ENCODE results near the gene PPP1R2. TPM values are rescaled to one million over a fixed set of nuclear protein-coding genes. Genes with fewer than 3 reads are reported as not detected.

PPP1R2 gene
- total and polyA plus RNA-seq, 2 experiments from 2014 or later, result 63.0 to 474 TPM

DNA sequence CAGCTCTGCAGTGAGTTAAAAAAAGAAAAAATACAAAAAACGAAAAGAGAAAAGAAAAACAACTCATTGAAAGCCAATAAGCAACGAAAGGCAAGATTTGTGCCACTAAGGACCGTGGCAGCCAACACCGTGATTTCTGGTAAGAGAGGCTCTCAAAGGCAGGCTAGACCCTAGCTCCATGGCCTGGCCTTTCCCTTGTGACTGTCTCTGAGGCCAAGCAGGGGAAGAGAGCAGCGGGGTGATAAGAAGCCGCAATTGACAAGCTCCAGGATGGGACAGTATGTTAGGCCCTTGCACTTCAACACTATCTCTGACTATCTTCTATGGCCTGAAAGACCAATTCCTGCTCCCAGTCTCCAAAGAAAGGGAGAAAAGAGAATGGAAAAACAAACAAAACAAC, 28.2 kb upstream of the PPP1R2 start:
- Histone ChIP-seq H3K9me3 (ENCODE audit: low read depth) (no peaks in the 10 kb centered on the region), H3K27me3 (no peaks in the 10 kb centered on the region), H3K36me3 (no peaks in the 10 kb centered on the region), H3K27ac (peak overlapping the region; percentile 80), H3K4me1 (ENCODE audit: low read depth) (peaks cover 21% of the 10 kb centered on the region), H3K4me3 (no peak overlapping the region)
- TF ChIP-seq CTCF (IDR thresholded peaks at IDR 0.05; ENCODE audit: low read depth, low read length), result no peak
- DNase-seq (ENCODE audit: low read depth in 1 of 2, low spot score in 1 of 2), result peak in 1 of 2 donors; percentile 18

GRCh38 chr3:195570912-195571311, 27.8 kb upstream of the PPP1R2 start:
- H3K4me1 ChIP-seq (ENCODE audit: low read depth), result peaks cover 21% of the 10 kb centered on the region
- TF ChIP-seq CTCF (IDR thresholded peaks at IDR 0.05; ENCODE audit: low read depth, low read length), result no peak
- no peaks in the 10 kb centered on the region for H3K27me3 ChIP-seq
- DNase-seq (ENCODE audit: low read depth in 1 of 2, low spot score in 1 of 2), result peak in 1 of 2 donors; percentile 37
- H3K36me3 ChIP-seq, result no peaks in the 10 kb centered on the region
- no peak overlapping the region for H3K4me3 ChIP-seq
- H3K27ac ChIP-seq, result peak overlapping the region; percentile 80
- no peaks in the 10 kb centered on the region for H3K9me3 ChIP-seq (ENCODE audit: low read depth)

DNA sequence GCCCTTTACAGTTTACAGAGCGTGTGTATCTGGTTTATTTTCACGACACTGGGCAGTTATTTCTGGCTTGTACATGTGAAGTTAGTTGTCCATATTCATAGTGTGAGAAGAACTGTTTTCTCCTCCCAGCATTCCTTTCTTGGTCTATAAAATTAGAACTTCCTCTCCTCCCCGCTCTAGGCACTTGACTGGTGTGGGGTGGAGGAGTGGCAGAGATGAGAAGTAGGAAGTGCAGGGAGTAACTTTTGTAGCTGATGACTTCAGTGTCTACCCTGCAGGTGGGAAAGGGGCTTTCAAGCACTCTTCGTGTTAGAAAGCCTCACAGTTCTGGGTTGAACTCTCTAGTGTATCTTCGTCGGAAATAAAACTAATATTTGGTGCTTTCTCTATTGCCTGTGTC, 27.2 kb upstream of the PPP1R2 start:
- H3K4me1 ChIP-seq (ENCODE audit: low read depth), result peaks cover 21% of the 10 kb centered on the region
- H3K4me3 ChIP-seq, result no peak overlapping the region
- TF ChIP-seq CTCF (IDR thresholded peaks at IDR 0.05; ENCODE audit: low read depth, low read length), result no peak
- DNase-seq (ENCODE audit: low read depth in 1 of 2, low spot score in 1 of 2), result no peak
- no peaks in the 10 kb centered on the region for H3K27me3 ChIP-seq
- H3K27ac ChIP-seq, result peak overlapping the region; percentile 80
- H3K9me3 ChIP-seq (ENCODE audit: low read depth), result no peaks in the 10 kb centered on the region
- H3K36me3 ChIP-seq, result no peaks in the 10 kb centered on the region

DNA sequence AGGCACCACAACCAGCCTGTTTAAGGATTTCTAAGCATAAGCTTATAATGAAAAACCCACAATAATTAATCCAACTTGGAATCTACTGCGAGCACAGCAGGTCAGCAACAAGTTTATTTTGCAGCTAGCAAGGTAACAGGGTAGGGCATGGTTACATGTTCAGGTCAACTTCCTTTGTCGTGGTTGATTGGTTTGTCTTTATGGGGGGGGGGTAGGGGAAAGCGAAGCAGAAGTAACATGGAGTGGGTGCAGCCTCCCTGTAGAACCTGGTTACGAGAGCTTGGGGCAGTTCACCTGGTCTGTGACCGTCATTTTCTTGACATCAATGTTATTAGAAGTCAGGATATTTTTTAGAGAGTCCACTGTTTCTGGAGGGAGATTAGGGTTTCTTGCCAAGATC, 25.5 kb upstream of the PPP1R2 start:
- Histone ChIP-seq H3K4me1 (ENCODE audit: low read depth) (peaks cover 21% of the 10 kb centered on the region), H3K27ac (no peak overlapping the region), H3K36me3 (no peaks in the 10 kb centered on the region), H3K27me3 (no peaks in the 10 kb centered on the region), H3K4me3 (no peak overlapping the region), H3K9me3 (ENCODE audit: low read depth) (no peaks in the 10 kb centered on the region)
- DNase-seq (ENCODE audit: low read depth in 1 of 2, low spot score in 1 of 2), result no peak
- TF ChIP-seq CTCF (IDR thresholded peaks at IDR 0.05; ENCODE audit: low read depth, low read length), result no peak

GRCh38 chr3:195566797-195567196, 23.7 kb upstream of the PPP1R2 start:
- peak; percentile 10 for TF ChIP-seq CTCF (IDR thresholded peaks at IDR 0.05; ENCODE audit: low read depth, low read length)
- Histone ChIP-seq H3K27me3 (no peaks in the 10 kb centered on the region), H3K4me1 (ENCODE audit: low read depth) (peaks cover 21% of the 10 kb centered on the region), H3K9me3 (ENCODE audit: low read depth) (no peaks in the 10 kb centered on the region), H3K27ac (no peak overlapping the region), H3K36me3 (no peaks in the 10 kb centered on the region), H3K4me3 (no peak overlapping the region)
- DNase-seq (ENCODE audit: low read depth in 1 of 2, low spot score in 1 of 2), result no peak

DNA sequence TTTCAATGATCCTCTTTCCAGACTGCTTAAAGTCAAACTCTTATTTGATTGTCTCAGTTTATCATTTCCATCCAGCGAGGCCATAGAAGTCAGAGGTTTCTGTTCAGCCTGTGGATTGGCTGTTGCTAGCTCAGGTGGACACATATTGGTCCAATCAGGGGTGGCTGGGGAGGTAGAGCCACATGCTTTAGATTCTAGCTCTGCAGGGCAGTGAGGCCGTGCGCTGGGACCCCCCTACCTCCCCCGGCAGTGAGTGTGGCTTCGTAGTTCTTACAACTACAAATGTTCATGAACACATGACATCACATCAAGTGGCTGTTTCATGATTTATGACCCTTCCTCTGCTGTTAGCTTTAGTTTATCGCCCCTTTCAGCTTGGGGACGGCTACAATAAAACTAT, 22.6 kb upstream of the PPP1R2 start:
- H3K9me3 ChIP-seq (ENCODE audit: low read depth), result no peaks in the 10 kb centered on the region
- no peaks in the 10 kb centered on the region for H3K36me3 ChIP-seq
- no peak overlapping the region for H3K4me3 ChIP-seq
- peaks cover 14% of the 10 kb centered on the region for H3K4me1 ChIP-seq (ENCODE audit: low read depth)
- no peaks in the 10 kb centered on the region for H3K27me3 ChIP-seq
- DNase-seq (ENCODE audit: low read depth in 1 of 2, low spot score in 1 of 2), result no peak
- H3K27ac ChIP-seq, result no peak overlapping the region
- TF ChIP-seq CTCF (IDR thresholded peaks at IDR 0.05; ENCODE audit: low read depth, low read length), result no peak

Data from cardiac muscle cell (in vitro differentiated cells and primary cell).